Effector CD4-positive, alpha-beta T cell (primary cell): ENCODE data around the gene LRP3.

Source experiments
- DNase-seq: peaks from one replicate; pipeline ENCODE4 v3.0.0-alpha.2; 2020

LRP3 gene

GRCh38 chr19:33240181-33240771, 46.1 kb downstream of the LRP3 start:
- DNase-seq: no peak

GRCh38 chr19:33241091-33241529, 47.0 kb downstream of the LRP3 start:
- no peak for DNase-seq

- DNase-seq: no peak
These were observed 47.5 kb downstream of the LRP3 start for GRCh38 chr19:33241530-33242101.

- no peak for DNase-seq
These were observed 48.0 kb downstream of the LRP3 start for GRCh38 chr19:33242131-33242530.

GRCh38 chr19:33242911-33243310, 48.8 kb downstream of the LRP3 start:
- DNase-seq: no peak

GRCh38 chr19:33245948-33246708, 52.0 kb downstream of the LRP3 start:
- no peak for DNase-seq

- DNase-seq: no peak
These were observed 52.7 kb downstream of the LRP3 start for GRCh38 chr19:33246709-33247440.

- no peak for DNase-seq
These were observed 53.3 kb downstream of the LRP3 start for GRCh38 chr19:33247441-33247819.

- no peak for DNase-seq
These were observed 54.0 kb downstream of the LRP3 start for GRCh38 chr19:33248104-33248503.

GRCh38 chr19:33248553-33248953, 54.4 kb downstream of the LRP3 start:
- no peak for DNase-seq

- DNase-seq: no peak
These were observed 55.0 kb downstream of the LRP3 start for GRCh38 chr19:33248954-33249613.

GRCh38 chr19:33249740-33250366, 55.7 kb downstream of the LRP3 start:
- no peak for DNase-seq

- no peak for DNase-seq
These were observed 56.4 kb downstream of the LRP3 start for GRCh38 chr19:33250500-33250899.

- no peak for DNase-seq
These were observed 56.9 kb downstream of the LRP3 start for GRCh38 chr19:33251076-33251475.

- DNase-seq: no peak
These were observed 57.5 kb downstream of the LRP3 start for GRCh38 chr19:33251526-33252090.

- DNase-seq: no peak
These were observed 58.4 kb downstream of the LRP3 start for GRCh38 chr19:33252418-33252962.

- no peak for DNase-seq
These were observed 58.8 kb downstream of the LRP3 start for GRCh38 chr19:33252971-33253370.

GRCh38 chr19:33254245-33254824, 60.2 kb downstream of the LRP3 start:
- DNase-seq: no peak

- no peak for DNase-seq
These were observed 61.7 kb downstream of the LRP3 start for GRCh38 chr19:33255781-33256180.

- DNase-seq: no peak
These were observed 62.1 kb downstream of the LRP3 start for GRCh38 chr19:33256261-33256660.

GRCh38 chr19:33257828-33258227, 63.7 kb downstream of the LRP3 start:
- DNase-seq: no peak
